GM21786 (cell line): ENCODE results near the gene DYNC1I1.

Source experiments
- ATAC-seq: cut with Tn5 transposase; IDR thresholded peaks from one replicate; pipeline ENCODE4 v1.9.1; 2021; ENCODE audit not compliant: unreplicated experiment

The DYNC1I1 gene

GRCh38 chr7:95847061-95847460 lies 74.7 kb downstream of the DYNC1I1 start:
- ATAC-seq = no peak

- ATAC-seq = no peak
Measured at GRCh38 chr7:95859429-95859828, 87.1 kb downstream of the DYNC1I1 start.

- ATAC-seq = no peak
Measured at GRCh38 chr7:95861041-95861440, 88.7 kb downstream of the DYNC1I1 start.

GRCh38 chr7:95863623-95864022 lies 91.3 kb downstream of the DYNC1I1 start:
- ATAC-seq = no peak

- no peak for ATAC-seq
Measured at GRCh38 chr7:95865716-95866371, 93.5 kb downstream of the DYNC1I1 start.

GRCh38 chr7:95867309-95867708 lies 95.0 kb downstream of the DYNC1I1 start:
- peak; percentile 65 for ATAC-seq

GRCh38 chr7:95871075-95871848 lies 98.9 kb downstream of the DYNC1I1 start:
- peak; percentile 67 for ATAC-seq

- ATAC-seq = no peak
Measured at GRCh38 chr7:95871896-95872295, 99.5 kb downstream of the DYNC1I1 start.

GRCh38 chr7:95874129-95874528 lies 101.8 kb downstream of the DYNC1I1 start:
- ATAC-seq = no peak

- ATAC-seq = no peak
Measured at GRCh38 chr7:95874541-95875265, 102.3 kb downstream of the DYNC1I1 start.

- no peak for ATAC-seq
Measured at GRCh38 chr7:95875519-95875918, 103.2 kb downstream of the DYNC1I1 start.

GRCh38 chr7:95878677-95879076 lies 106.3 kb downstream of the DYNC1I1 start:
- ATAC-seq = no peak

GRCh38 chr7:95881597-95881996 lies 109.2 kb downstream of the DYNC1I1 start:
- ATAC-seq = no peak

GRCh38 chr7:95883217-95883616 lies 110.9 kb downstream of the DYNC1I1 start:
- ATAC-seq = no peak

GRCh38 chr7:95886501-95887090 lies 114.2 kb downstream of the DYNC1I1 start:
- no peak for ATAC-seq

- no peak for ATAC-seq
Measured at GRCh38 chr7:95893484-95893883, 121.1 kb downstream of the DYNC1I1 start.

GRCh38 chr7:95897557-95898251 lies 125.3 kb downstream of the DYNC1I1 start:
- no peak for ATAC-seq

- ATAC-seq = no peak
Measured at GRCh38 chr7:95899919-95900513, 127.7 kb downstream of the DYNC1I1 start.

- ATAC-seq = no peak
Measured at GRCh38 chr7:95901006-95901405, 128.7 kb downstream of the DYNC1I1 start.

- no peak for ATAC-seq
Measured at GRCh38 chr7:95904099-95904498, 131.7 kb downstream of the DYNC1I1 start.
